Fibroblast of lung (primary cell): Measurements from ENCODE around the gene ARMC2. TPM values are rescaled to one million over a fixed set of nuclear protein-coding genes. Genes with fewer than 3 reads are reported as not detected.

Source experiments
- DNase-seq, 2 donors: peaks; one replicate each; pipeline versions ENCODE4 v3.0.0 to v3.0.0-alpha.2; 2010; ENCODE audit warnings: low read depth in 2 of 2
- H2AFZ ChIP-seq: 2 replicates; pipeline ENCODE4 v1.5.1; 2012; ENCODE audit warnings: low read length, control low read depth, inconsistent platforms
- H3K27ac ChIP-seq: 2 replicates; pipeline ENCODE4 v1.5.1; 2011; ENCODE audit warnings: low read length, control low read depth; ENCODE audit not compliant: insufficient read depth
- H3K27me3 ChIP-seq: 2 replicates; pipeline ENCODE4 v1.5.1; 2011; ENCODE audit warnings: mild to moderate bottlenecking, low read length; ENCODE audit not compliant: control insufficient read depth, insufficient read depth
- H3K36me3 ChIP-seq: 2 replicates; pipeline ENCODE4 v1.5.1; 2011; ENCODE audit warnings: low read length; ENCODE audit not compliant: control insufficient read depth, insufficient read depth
- H3K4me1 ChIP-seq: 2 replicates; pipeline ENCODE4 v1.5.1; 2011; ENCODE audit warnings: low read length; ENCODE audit not compliant: control insufficient read depth, insufficient read depth; ENCODE audit errors: extremely low read depth
- H3K4me2 ChIP-seq: 2 replicates; pipeline ENCODE4 v1.5.1; 2011; ENCODE audit warnings: low read length, control low read depth; ENCODE audit not compliant: insufficient read depth; ENCODE audit errors: extremely low read depth
- H3K4me3 ChIP-seq, 4 experiments: fragments of 200-600 bp in 1 of 4; sonication (generic) in 1 of 4; replicated peaks in 1 of 4; 2 replicates each; pipeline ENCODE4 v1.5.1; 2011 to 2016; ENCODE audit warnings: low read length in 4 of 4, low read depth in 3 of 4, mild to moderate bottlenecking in 3 of 4, control low read depth in 2 of 4, inconsistent platforms in 1 of 4, mixed read lengths in 1 of 4; ENCODE audit not compliant: insufficient read depth in 1 of 4; ENCODE audit errors: control extremely low read depth in 1 of 4
- H3K79me2 ChIP-seq: 2 replicates; pipeline ENCODE4 v1.5.1; 2012; ENCODE audit warnings: mild to moderate bottlenecking, low read length, inconsistent platforms; ENCODE audit not compliant: control insufficient read depth, insufficient read depth
- H3K9ac ChIP-seq: 2 replicates; pipeline ENCODE4 v1.5.1; 2011; ENCODE audit warnings: mild to moderate bottlenecking, low read length, control low read depth; ENCODE audit not compliant: insufficient read depth
- H3K9me3 ChIP-seq: 2 replicates; pipeline ENCODE4 v1.5.1; 2012; ENCODE audit warnings: low read depth, low read length; ENCODE audit not compliant: control insufficient read depth, insufficient read depth
- H4K20me1 ChIP-seq: 2 replicates; pipeline ENCODE4 v1.5.1; 2011; ENCODE audit warnings: low read length; ENCODE audit not compliant: control insufficient read depth, insufficient read depth; ENCODE audit errors: extremely low read depth
- CTCF ChIP-seq, 2 donors: IDR thresholded peaks in 1 of 2; conservative IDR thresholded peaks in 1 of 2; 1 replicate in 1 of 2; 2 replicates in 1 of 2; pipeline ENCODE4 v1.5.1; 2011 to 2012; ENCODE audit warnings: low read length in 2 of 2, control low read depth in 1 of 2, inconsistent platforms in 1 of 2, low read depth in 1 of 2, mild to moderate bottlenecking in 1 of 2
- EZH2 ChIP-seq: IDR thresholded peaks from 2 replicates; pipeline ENCODE4 v1.5.1; 2012; ENCODE audit warnings: low read length, control low read depth, mild to moderate bottlenecking; ENCODE audit errors: missing control alignments
- polyA plus RNA-seq, 2 donors: library from polyadenylated mRNA; depleted of rRNA in 1 of 2; stranded (reverse) in 1 of 2; unstranded in 1 of 2; fragments of >200 nt; gene quantifications; 2 replicates each; pipeline ENCODE4 v1.2.1, GENCODE V29; 2011 to 2012; ENCODE audit warnings: missing spikeins in 1 of 2
- total RNA-seq: library from RNA; depleted of rRNA; stranded (reverse); fragments of >200 nt; gene quantifications from 2 replicates; pipeline ENCODE4 v1.2.1, GENCODE V29; 2014

Gene ARMC2
- total and polyA plus RNA-seq, 2 donors (not counting 1 experiment from before 2014, with no cell fraction given): 4.0 to 6.2 TPM

GRCh38 chr6:109008537-109009235, 160.5 kb downstream of the ARMC2 start:
- peak overlapping the region; percentile 76 for H2AFZ ChIP-seq
- peak; percentile 53 to 65 for DNase-seq
- H3K4me2 ChIP-seq: peak overlapping the region; percentile 85
- H4K20me1 ChIP-seq: no peaks in the 10 kb centered on the region
- TF ChIP-seq CTCF (conservative IDR thresholded peaks at IDR 0.05 in 1 of 2, IDR thresholded peaks at IDR 0.05 in 1 of 2; ENCODE audit: low read depth in 1 of 2, low read length in 2 of 2) (no peak), EZH2 (no peak)
- H3K4me1 ChIP-seq: no peaks in the 10 kb centered on the region
- H3K79me2 ChIP-seq: peaks cover 2% of the 10 kb centered on the region
- H3K27ac ChIP-seq: peak overlapping the region; percentile 77
- peak overlapping the region; percentile 83 for H3K9ac ChIP-seq
- H3K27me3 ChIP-seq: no peaks in the 10 kb centered on the region
- no peaks in the 10 kb centered on the region for H3K9me3 ChIP-seq
- no peaks in the 10 kb centered on the region for H3K36me3 ChIP-seq
- peak overlapping the region; percentile 57 to 91 (median 82) for H3K4me3 ChIP-seq

- no peak for TF ChIP-seq CTCF (conservative IDR thresholded peaks at IDR 0.05 in 1 of 2, IDR thresholded peaks at IDR 0.05 in 1 of 2; ENCODE audit: low read depth in 1 of 2, low read length in 2 of 2)
- TF ChIP-seq EZH2: no peak
- Histone ChIP-seq H3K27ac (peak overlapping the region; percentile 77), H3K79me2 (peaks cover 2% of the 10 kb centered on the region)
Measured at GRCh38 chr6:109009236-109009961, 161.2 kb downstream of the ARMC2 start.

GRCh38 chr6:109009962-109010704, 161.9 kb downstream of the ARMC2 start:
- Histone ChIP-seq H3K9me3 (no peaks in the 10 kb centered on the region), H3K4me1 (no peaks in the 10 kb centered on the region), H4K20me1 (no peaks in the 10 kb centered on the region), H3K79me2 (peaks cover 2% of the 10 kb centered on the region), H3K9ac (peak overlapping the region; percentile 69), H3K27me3 (no peaks in the 10 kb centered on the region), H2AFZ (peak overlapping the region; percentile 95), H3K4me2 (peak overlapping the region; percentile 100), H3K27ac (peak overlapping the region; percentile 64), H3K36me3 (no peaks in the 10 kb centered on the region), H3K4me3 (peak overlapping the region; percentile 66 to 82 (median 78))
- no peak for TF ChIP-seq CTCF (conservative IDR thresholded peaks at IDR 0.05 in 1 of 2, IDR thresholded peaks at IDR 0.05 in 1 of 2; ENCODE audit: low read depth in 1 of 2, low read length in 2 of 2)
- no peak for TF ChIP-seq EZH2
- no peak for DNase-seq

More at GRCh38 chr6:109009236-109009961, 161.2 kb downstream of the ARMC2 start:
- peak overlapping the region; percentile 75 to 91 (median 82) for H3K4me3 ChIP-seq
- peak overlapping the region; percentile 95 for H2AFZ ChIP-seq
- no peaks in the 10 kb centered on the region for H4K20me1 ChIP-seq
- peak overlapping the region; percentile 100 for H3K4me2 ChIP-seq
- peak overlapping the region; percentile 83 for H3K9ac ChIP-seq
- H3K36me3 ChIP-seq: no peaks in the 10 kb centered on the region
- peak; percentile 79 to 85 for DNase-seq
- H3K9me3 ChIP-seq: no peaks in the 10 kb centered on the region
- H3K4me1 ChIP-seq: no peaks in the 10 kb centered on the region
- H3K27me3 ChIP-seq: no peaks in the 10 kb centered on the region
